Stomach smooth muscle (tissue), 2 donors: ENCODE results near the gene FPR2.

Experiments
- H3K27ac ChIP-seq: one replicate; pipeline ENCODE4 v1.7.0; 2013; ENCODE audit warnings: mild to moderate bottlenecking, low read length, inconsistent platforms
- H3K27me3 ChIP-seq, 2 donors: one replicate each; pipeline ENCODE4 v1.7.0; 2013; ENCODE audit warnings: low read length in 2 of 2; ENCODE audit not compliant: insufficient read depth in 2 of 2, control insufficient read depth in 1 of 2
- H3K36me3 ChIP-seq, 2 donors: one replicate each; pipeline ENCODE4 v1.7.0; 2013; ENCODE audit warnings: low read length in 2 of 2; ENCODE audit not compliant: control insufficient read depth in 2 of 2, insufficient read depth in 2 of 2
- H3K4me1 ChIP-seq: one replicate; pipeline ENCODE4 v1.7.0; 2013; ENCODE audit warnings: low read length; ENCODE audit not compliant: control insufficient read depth, insufficient read depth
- H3K4me3 ChIP-seq, 2 donors: one replicate each; pipeline ENCODE4 v1.7.0; 2013; ENCODE audit warnings: low read length in 2 of 2
- H3K9ac ChIP-seq, 2 donors: one replicate each; pipeline ENCODE4 v1.7.0; 2013; ENCODE audit warnings: low read length in 2 of 2, mild to moderate bottlenecking in 1 of 2
- H3K9me3 ChIP-seq, 2 donors: one replicate each; pipeline ENCODE4 v1.7.0; 2013; ENCODE audit warnings: low read length in 2 of 2; ENCODE audit not compliant: control insufficient read depth in 2 of 2
- donor health status: healthy.
- donor health status: Pancreatic carcinoma.

FPR2 gene

DNA sequence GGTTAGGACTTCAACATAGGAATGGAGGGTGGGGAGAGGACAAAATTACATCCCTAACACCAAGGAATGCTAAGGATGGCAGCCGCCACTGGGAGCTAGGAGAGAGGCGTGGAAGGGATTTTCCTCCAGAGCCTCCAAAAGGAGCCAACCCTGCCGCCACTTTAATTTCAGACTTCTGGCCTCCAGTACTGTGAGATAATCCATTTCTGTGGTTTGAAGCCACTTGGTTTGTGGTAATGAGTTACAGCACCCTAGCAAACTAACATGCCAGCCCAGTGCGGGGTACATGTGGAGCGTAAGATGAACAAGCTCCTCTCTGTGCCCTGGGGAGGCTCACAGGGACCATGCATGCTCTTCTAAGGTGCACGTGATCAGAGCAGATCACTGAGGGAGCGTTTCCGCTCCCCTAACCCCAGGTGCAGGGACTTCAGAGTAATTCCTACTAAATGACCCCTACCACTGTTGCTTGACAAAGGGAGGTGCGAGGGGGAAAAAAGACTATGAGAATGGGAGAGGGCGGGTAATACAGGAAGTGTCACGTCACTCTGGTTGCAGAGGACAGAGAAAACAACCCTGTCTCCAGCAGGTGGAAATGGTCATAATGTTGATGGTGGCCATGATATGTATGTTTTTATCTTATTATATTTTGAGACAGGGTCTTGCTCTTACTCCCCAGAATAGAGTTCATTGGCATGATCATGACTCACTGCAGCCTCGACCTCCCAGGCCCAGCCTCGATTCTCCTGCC is 21.3 kb upstream of the FPR2 start:
- Histone ChIP-seq H3K27ac (no peak overlapping the region), H3K27me3 (peaks cover 8 to 10% of the 10 kb centered on the region in 2 donors), H3K9me3 (no peaks in the 10 kb centered on the region), H3K4me3 (no peak overlapping the region), H3K9ac (no peak overlapping the region), H3K36me3 (no peaks in the 10 kb centered on the region), H3K4me1 (no peaks in the 10 kb centered on the region)

DNA sequence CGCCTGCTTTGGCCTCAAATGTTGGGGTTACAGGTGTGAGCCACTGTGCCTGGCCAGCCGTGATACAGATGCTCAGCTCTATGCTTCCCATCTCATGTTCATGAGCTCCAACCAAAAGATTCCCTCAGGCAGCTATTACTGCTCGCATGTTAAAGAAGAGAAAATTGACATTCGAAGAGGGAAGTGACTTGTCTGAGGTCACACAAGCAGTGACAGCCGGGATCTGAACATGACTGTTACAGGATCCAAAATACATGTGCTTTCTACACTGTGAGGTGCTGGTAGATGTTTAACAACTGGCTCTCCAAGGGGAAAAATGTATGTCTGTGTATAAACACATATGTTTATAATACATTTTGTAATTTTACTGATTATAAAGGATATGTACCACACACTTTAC is 20.6 kb upstream of the FPR2 start:
- Histone ChIP-seq H3K4me1 (no peaks in the 10 kb centered on the region), H3K9ac (no peak overlapping the region), H3K36me3 (no peaks in the 10 kb centered on the region), H3K9me3 (no peaks in the 10 kb centered on the region), H3K4me3 (no peak overlapping the region), H3K27ac (no peak overlapping the region), H3K27me3 (peaks cover 8% of the 10 kb centered on the region in 2 donors)

DNA sequence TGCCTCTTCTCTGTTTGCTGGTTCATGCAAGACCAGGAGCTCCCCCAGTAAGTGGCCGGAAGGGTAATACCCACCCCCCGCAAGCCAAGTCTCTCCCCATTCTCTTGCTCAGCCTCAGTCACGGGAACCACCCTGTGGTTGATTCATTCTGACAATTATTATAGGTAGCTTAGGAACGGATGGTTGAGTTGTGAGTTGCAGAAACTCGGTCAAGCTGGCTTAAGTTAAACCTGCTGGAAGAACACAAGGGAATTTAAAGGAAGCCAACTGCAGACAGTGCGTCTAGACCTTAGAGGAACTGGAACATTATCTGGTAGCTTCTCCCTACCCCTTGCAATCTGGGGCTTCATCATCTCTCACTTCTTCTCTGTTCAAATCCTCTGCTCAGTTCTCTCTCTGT is 18.2 kb upstream of the FPR2 start:
- no peaks in the 10 kb centered on the region for H3K4me1 ChIP-seq
- no peaks in the 10 kb centered on the region for H3K9me3 ChIP-seq
- H3K27me3 ChIP-seq = peaks cover 2 to 3% of the 10 kb centered on the region in 2 donors
- H3K27ac ChIP-seq = no peak overlapping the region
- no peak overlapping the region for H3K9ac ChIP-seq
- no peaks in the 10 kb centered on the region for H3K36me3 ChIP-seq
- no peak overlapping the region for H3K4me3 ChIP-seq

DNA sequence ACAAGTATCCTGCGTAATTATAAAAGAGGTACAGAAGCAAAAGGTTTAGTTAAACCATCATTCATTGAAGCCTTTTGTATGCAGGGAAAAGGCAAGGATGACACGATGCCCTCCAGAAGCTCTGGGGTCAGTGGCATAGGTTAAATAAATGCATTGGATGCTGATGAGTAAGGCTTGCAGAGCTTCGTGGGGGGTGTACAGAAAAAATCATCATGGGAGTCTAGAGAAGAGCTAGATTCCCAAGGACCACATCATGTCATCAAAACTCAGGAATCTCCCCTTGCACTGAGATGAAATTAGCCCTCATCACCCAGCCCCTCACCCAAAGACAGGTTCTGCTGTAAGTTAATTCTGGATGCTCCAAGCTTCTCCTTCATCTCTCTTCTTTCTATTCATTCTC is 17.6 kb upstream of the FPR2 start:
- no peaks in the 10 kb centered on the region for H3K36me3 ChIP-seq
- no peak overlapping the region for H3K4me3 ChIP-seq
- H3K9me3 ChIP-seq = no peaks in the 10 kb centered on the region
- no peak overlapping the region for H3K9ac ChIP-seq
- no peak overlapping the region for H3K27ac ChIP-seq
- H3K4me1 ChIP-seq = no peaks in the 10 kb centered on the region
- H3K27me3 ChIP-seq = peaks cover 2 to 3% of the 10 kb centered on the region in 2 donors

DNA sequence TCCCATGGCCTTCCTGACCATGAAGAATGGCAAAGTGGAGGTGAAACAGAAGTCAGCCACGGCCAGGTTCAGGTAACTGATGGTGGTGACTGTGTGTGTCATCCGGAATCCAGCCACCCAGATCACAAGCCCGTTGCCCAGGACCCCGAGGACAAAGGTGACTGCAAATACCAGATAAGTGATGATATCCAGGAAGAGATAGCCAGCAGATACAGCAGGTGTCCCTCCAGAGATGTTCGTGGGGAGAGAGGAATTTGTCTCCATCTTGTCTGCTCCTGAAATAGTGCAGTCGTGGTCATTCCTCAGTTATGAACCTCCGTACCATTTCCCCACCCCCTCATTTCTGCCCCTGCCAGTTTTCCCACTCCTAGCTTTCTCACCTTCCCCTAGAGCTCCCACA is 14.2 kb upstream of the FPR2 start:
- peaks cover 0 to 2% of the 10 kb centered on the region in 2 donors for H3K27me3 ChIP-seq
- H3K4me1 ChIP-seq = no peaks in the 10 kb centered on the region
- H3K9me3 ChIP-seq = no peaks in the 10 kb centered on the region
- no peak overlapping the region for H3K9ac ChIP-seq
- no peak overlapping the region for H3K4me3 ChIP-seq
- H3K36me3 ChIP-seq = no peaks in the 10 kb centered on the region
- no peak overlapping the region for H3K27ac ChIP-seq

DNA sequence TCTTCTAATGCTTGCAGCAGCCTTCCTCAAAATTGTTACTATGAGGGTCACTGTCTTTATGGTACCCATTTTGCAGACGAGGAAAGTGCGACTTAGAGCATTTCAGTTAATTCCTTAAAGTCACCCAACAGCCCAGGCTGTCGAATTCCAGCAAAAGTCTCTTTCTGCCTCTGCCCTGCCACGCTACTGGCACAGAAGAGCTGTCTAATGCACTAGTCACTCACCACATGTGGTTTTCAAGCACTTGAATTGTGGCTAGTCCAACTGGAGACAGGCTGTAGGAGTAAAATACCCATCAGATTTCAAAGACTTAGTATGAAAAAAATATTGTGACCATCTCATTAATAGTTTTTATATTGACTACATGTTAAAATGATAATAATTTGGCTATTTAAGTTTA is 11.0 kb upstream of the FPR2 start:
- Histone ChIP-seq H3K27me3 (peaks cover 0 to 2% of the 10 kb centered on the region in 2 donors), H3K9me3 (no peaks in the 10 kb centered on the region), H3K27ac (no peak overlapping the region), H3K9ac (no peak overlapping the region), H3K36me3 (no peaks in the 10 kb centered on the region), H3K4me3 (no peak overlapping the region), H3K4me1 (no peaks in the 10 kb centered on the region)

DNA sequence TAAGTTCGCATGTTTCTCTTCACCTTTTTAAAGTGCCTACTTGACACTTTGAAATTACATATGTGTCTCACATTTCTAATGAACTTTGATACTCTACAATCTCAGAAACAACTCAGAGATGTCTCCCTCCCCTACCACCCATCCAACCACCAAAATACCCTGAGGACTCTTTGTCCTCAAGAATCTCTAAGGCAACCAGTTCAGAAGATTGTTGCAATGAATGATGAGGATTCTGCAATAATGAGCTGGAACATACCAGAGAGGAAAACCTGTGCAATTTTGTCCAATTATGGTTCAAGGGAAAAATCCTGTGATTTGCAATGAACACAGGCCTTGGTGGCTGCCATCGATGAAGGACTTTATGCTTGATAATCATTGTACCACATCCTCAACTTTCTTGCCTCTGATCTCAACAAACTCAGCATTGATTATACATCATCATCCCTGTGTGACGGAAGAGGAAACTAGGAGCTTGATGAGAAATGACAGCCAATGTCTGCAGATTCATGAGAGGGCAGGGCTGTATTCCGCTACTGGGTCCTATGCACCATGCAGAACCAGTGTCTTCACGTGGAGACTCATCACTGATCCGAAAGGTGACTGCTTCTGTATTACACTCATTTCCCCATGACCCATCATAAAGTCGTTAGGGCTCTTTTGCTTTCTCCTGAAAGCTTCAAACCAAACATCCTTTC is 10.4 kb upstream of the FPR2 start:
- H3K9ac ChIP-seq = no peak overlapping the region
- no peaks in the 10 kb centered on the region for H3K36me3 ChIP-seq
- no peak overlapping the region for H3K27ac ChIP-seq
- H3K9me3 ChIP-seq = peaks cover 0 to 4% of the 10 kb centered on the region in 2 donors
- no peaks in the 10 kb centered on the region for H3K4me1 ChIP-seq
- peaks cover 0 to 2% of the 10 kb centered on the region in 2 donors for H3K27me3 ChIP-seq
- H3K4me3 ChIP-seq = no peak overlapping the region

DNA sequence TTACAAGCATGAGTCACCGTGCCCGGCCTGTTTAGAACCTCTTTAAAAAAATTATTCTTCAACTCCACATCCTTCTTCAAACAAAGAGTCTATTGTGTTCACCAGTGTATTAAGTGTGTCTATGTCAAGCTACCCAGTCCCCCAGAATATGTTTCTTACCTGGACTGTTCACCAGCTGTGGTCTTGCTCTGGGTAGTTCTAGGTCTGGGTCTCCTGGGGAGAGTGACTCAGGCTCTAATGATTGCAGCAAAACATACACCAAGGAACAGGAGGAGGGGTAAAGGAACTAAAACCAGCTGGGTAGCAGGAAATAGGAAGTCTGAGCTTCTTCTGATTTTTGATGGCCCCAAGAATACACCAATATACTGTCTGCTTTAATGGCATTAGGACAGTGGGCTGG is 9.3 kb upstream of the FPR2 start, which contains the start of gene FPR1:
Gene FPR1, minus strand, starts transcription at position 224 of the 400 bp plus-strand sequence. CDS start 4,884 bp downstream, outside the sequence.
- no peaks in the 10 kb centered on the region for H3K36me3 ChIP-seq
- H3K4me3 ChIP-seq = no peak within 1 kb of the TSS
- H3K27me3 ChIP-seq = peaks cover 0 to 5% of the 10 kb centered on the region in 2 donors
- no peak within 1 kb of the TSS for H3K9ac ChIP-seq
- H3K9me3 ChIP-seq = peaks cover 0 to 11% of the 10 kb centered on the region in 2 donors
- peak within 1 kb of the TSS; percentile 11 for H3K27ac ChIP-seq
- no peaks in the 10 kb centered on the region for H3K4me1 ChIP-seq

DNA sequence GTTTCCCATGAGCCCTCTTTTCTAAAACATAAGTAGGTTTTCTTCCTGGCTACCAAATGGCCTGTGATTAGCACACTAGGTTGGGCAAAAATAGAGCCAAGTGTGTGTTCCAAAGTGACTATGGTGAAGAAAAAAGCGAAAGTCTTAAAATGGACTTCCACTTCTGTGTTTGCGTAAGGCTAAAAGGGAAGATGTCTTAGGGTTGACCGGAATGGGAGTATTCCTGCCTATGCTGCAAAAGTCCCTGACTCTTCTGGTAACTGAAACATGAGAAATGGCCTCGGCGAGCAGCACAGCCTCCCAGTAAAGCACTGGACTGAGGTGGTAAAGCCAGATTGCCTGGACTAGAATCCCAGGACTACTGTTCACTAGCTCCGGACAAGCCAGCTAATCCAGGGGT is 6.9 kb upstream of the FPR2 start:
- Histone ChIP-seq H3K27me3 (peaks cover 0 to 5% of the 10 kb centered on the region in 2 donors), H3K4me1 (no peaks in the 10 kb centered on the region), H3K4me3 (no peak overlapping the region), H3K9ac (no peak overlapping the region), H3K36me3 (no peaks in the 10 kb centered on the region), H3K27ac (no peak overlapping the region), H3K9me3 (peaks cover 0 to 11% of the 10 kb centered on the region in 2 donors)

DNA sequence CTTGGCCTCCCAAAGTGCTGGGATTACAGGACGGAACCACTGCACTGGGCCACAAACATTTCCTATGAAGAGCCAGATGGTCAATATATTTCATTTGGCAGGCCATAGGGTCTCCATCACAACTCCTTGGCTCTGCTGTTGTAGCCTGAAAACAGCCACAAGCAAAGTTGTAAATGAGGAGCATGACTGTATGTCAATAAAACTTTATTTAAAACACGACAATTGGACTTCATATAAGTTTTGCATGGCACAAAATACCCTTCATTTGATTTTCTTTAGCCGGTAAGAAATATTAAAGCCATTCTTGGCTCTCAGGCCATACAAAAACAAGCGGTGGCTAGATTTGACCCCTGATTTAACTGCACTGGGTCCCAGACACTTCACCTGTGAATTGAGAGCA is 6.2 kb upstream of the FPR2 start:
- H3K27ac ChIP-seq = no peak overlapping the region
- no peak overlapping the region for H3K4me3 ChIP-seq

DNA sequence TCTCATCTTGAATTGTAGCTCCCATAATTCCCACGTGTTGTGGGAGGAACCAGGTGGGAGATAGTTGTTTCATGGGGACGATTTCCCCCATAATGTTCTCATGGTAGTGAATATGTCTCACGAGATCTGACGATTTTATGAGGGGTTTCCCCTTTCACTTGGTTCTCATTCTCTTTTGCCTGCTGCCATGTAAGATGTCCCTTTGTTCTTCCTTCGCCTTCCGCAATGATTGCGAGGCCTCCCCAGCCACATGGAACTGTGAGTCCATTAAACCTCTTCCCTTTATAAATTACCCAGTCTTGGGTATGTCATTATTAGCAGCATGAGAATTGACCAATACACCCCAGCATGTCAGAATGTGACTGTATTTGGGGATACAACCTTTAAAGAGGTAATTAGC is 5.4 kb upstream of the FPR2 start:
- no peak overlapping the region for H3K27ac ChIP-seq
- peaks cover 0 to 11% of the 10 kb centered on the region in 2 donors for H3K9me3 ChIP-seq
- H3K4me1 ChIP-seq = no peaks in the 10 kb centered on the region
- H3K9ac ChIP-seq = no peak overlapping the region
- peaks cover 0 to 7% of the 10 kb centered on the region in 2 donors for H3K27me3 ChIP-seq
- no peak overlapping the region for H3K4me3 ChIP-seq
- H3K36me3 ChIP-seq = no peaks in the 10 kb centered on the region

More for the DNA sequence above, 6.2 kb upstream of the FPR2 start:
- peaks cover 0 to 11% of the 10 kb centered on the region in 2 donors for H3K9me3 ChIP-seq
- H3K27me3 ChIP-seq = peaks cover 0 to 5% of the 10 kb centered on the region in 2 donors
- no peaks in the 10 kb centered on the region for H3K4me1 ChIP-seq
- no peaks in the 10 kb centered on the region for H3K36me3 ChIP-seq
- no peak overlapping the region for H3K9ac ChIP-seq
